Measurements from ENCODE around the gene RUNX2.

DNA sequence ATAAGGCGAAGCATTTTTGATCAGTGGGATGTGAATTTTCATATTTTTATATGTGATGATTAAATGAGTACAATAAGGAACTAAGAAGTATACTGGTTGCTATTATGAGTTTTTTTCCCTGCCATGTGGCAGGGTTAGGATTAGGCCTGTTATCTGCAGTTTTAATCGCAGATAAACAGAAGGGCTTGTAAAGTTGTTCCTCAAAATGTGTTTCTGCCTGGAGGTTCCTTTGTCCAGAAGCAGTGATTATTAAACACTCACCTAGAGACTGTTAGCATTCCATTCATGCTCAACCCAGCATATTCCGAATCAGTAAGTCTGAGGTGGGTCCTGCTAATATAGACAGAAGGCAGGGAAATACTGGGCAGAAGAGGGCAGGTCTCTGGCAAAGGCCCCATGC is 371.5 kb downstream of the RUNX2 start:
- TF ChIP-seq EZH2 (IDR thresholded peaks at IDR 0.05; ENCODE audit: low read depth, unreplicated experiment), result no peak
- TF ChIP-seq CTCF (conservative IDR thresholded peaks at IDR 0.05; ENCODE audit: low read depth in 2 of 2), result no peak
